GM19397 (cell line): ENCODE measurements around the gene ABCG2.
"Not testable (repeated sequence)": the region's sequence is repeated elsewhere in the genome, so short reads cannot be mapped to it uniquely, and the experiment has no call there.

Source experiments
- ATAC-seq: cut with Tn5 transposase; IDR thresholded peaks from one replicate; pipeline ENCODE4 v1.9.1; 2021; ENCODE audit warnings: mild to moderate bottlenecking, moderate library complexity; ENCODE audit not compliant: unreplicated experiment

ABCG2 gene

DNA sequence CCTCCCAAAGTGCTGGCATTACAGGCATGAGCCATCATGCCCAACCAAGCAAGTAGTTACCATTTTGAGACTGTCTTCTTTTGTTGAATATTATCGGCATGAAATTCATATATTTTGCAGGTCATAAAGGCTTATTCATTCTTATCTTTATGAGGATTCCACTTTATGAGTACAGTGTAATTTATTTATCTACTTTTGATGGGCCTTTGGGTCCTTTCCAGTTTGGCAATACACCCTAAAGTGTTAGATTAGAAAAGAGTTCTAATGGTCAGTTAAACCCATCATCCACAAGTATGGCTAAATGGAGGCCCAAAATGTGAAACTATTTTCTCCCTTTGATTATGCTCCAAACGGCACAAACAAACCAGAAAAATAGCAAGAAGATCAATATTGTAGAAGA, 10.9 kb upstream of the ABCG2 start:
- no peak for ATAC-seq

DNA sequence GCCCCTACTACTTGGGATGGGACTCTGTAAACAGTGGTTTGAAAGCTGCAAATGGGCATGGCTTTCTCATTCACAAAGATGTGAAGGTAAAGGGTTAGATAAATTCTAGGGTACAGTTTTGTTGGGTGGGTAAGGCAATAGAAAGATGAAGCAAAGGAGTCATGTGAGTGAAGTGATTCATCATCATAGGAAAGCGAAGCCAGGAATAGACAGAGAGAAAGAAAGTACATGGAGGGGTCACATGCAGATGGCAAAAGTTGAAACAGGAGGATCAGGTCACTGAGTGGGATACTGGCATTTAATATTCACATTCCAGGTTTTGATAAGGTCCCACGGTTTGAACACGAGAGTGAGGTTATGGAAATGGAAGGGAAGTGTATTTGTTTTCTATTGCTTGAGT, 8.2 kb upstream of the ABCG2 start:
- ATAC-seq = no peak

DNA sequence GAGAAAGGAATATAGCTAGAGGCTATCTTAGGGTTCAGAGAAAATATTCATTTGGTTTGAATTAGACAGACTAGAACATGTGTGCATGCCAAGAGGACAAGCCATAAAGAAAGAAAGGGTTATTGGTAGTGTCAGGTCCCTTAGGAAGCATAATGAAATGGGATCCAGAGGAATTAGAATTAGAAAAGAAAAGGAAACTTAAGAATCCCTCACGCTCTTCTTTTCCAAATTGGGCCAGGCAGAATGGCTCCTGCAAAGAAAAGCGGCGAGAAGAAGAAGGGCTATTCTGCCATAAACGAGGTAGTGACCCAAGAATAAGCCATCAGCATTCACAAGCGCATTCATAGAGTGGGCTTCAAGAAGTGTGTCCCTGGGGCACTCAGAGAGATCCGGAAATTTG, 4.9 kb upstream of the ABCG2 start:
- ATAC-seq = no peak

DNA sequence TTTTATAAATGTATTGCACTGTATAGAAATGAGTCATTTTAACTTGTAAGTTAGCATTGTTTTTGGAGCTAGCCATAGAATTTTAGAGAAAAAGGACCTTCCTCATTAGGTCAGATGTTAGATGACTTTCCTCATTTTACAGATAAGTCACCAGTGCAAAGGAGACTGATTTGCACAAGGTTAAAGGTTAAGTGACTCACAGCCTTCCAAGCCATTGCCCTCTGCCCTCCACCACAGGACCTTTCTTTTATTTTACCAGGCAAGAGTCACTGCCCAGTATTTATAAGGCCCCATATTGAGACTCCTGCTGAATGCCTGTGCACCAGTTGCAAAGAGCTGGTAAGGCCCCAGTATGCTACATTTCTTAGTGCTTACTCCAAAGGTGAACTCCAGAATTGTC, 4.2 kb upstream of the ABCG2 start:
- no peak for ATAC-seq

DNA sequence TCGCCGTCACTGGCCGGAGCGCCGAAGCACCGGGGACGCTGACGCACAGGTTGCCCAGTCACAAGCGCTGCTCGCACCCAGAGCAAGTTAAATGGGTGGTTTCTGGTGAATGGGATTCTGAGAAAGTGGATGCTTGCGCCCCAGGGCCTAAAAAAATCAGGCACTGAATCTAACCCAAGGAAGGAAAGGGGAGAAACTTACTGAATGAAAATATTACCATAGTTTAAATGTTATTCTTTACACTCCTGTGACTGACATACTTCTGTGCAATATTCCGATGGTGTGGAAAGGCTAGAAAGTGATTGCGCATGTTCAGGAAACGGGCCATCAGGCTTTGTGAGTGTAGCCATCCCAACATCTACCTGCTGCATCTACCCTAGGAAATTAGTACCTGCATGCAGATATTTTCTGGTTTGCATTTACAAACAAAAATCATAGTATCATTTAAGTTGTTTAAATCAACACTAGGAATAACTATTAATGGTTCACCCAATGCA, 838 bp upstream of the ABCG2 start:
- ATAC-seq = peak; percentile 40

DNA sequence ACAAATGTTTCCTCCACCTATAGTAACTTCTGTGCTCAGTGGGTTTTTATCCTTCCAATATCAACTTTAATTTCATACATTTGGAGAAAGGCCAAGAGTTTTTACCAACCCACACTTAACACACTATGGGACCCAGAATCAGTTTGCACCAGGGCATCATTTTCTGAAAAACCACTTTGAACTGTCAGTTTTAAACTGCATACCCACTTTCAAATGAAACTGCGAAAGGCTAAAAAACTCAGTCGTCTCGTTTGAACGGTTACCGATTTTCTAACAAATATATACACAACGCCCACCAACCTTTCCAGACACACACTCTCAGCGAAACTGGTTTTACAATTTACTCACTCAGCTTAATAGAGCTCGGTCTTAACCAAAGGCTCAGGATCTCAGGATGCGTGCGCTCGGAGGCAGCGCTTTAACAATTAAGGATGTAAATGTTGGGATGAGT, 376 bp downstream of the ABCG2 start:
- ATAC-seq = peak; percentile 22

DNA sequence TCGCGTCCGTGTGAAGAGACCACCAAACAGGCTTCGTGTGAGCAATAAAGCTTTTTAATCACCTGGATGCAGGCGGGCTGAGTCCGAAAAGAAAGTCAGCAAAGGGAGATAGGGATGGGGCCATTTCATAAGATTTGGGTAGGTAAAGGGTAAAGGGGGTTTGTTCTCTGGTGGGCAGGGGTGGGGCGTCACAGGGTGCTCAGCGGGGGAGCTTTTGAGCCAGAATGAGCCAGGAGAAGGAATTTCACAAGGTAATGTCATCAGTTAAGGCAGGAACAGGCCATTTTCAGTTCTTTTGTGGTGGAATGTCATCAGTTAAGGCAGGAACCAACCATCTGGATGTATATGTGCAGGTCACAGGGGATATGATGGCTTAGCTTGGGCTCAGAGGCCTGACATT, 6.1 kb downstream of the ABCG2 start:
- ATAC-seq = not testable (repeated sequence)

DNA sequence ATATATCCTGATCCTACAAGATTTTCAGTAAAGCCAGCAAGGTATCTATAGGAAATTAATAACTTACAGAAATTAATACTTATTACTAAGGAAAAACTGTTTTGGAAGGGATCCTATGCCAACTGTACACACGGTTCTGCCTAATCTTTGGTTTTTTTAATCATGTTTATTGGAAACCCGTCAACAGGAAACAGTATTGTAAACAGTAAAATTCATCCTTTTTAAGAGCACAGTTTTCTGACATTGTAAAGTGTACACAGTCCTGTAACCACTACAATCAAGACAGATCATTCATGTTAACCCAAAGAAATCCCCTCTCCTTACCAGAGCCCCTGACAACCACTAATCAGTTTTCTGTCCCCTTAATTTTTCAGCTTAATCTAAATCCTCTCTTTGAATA, 9.9 kb downstream of the ABCG2 start:
- no peak for ATAC-seq

DNA sequence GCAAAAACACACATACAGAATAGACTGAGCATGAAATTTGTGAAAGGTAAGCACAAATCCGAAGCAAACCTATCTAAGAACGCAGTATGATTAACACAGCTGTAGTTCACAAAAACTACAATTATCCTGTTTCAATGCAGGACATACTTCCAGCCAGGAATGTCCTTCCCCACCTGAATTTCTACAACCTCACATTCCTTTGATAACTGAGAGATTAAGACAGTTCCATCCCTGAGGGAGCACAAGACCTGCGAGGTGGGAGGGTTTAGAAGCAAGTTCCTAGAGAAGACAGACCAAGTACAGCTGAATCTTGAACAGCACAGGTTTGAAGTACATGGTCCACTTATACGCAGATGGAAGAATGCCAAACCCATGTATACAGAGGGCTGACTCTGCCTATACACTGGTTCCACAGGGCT, 10.6 kb downstream of the ABCG2 start:
- no peak for ATAC-seq

DNA sequence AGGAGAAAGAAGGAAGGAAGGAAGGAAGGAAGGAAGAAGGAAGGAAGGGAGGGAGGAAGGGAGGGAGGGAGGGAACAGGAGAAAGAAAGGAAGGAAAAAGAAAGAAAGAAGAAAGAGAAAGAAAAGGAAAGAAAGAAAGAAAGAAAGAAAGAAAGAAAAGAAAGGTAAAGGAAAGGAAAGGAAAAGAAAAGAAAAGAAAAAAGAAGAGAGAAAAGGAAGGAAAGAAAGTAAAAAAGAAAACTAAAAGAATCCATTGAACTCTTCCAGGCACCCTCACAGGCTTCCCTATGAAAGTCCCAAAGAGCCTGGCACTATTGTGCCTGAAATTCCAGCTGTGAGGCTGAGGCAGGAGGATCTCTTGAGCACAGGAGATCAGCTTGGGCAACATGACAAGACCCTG, 11.5 kb downstream of the ABCG2 start:
- no peak for ATAC-seq

DNA sequence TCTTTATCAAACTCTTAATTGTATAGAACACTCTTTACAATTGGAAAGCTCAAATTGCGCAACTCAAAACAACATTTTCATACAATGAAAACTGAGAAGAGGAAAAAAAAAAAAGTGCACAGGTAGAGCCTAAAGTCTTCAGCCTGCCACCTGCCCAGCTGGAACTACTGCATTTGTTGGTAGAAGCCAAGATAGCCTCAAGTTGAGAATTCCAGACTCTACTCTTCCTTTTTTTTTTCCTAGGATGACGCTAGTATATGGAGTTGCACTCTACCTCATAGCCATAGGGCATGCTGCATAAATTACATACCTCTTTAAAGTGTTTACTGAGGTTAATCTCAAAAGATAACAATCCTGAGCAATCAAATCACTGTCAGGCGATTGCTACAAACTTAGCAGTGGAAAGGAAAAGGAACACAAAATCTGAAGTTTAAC, 13.6 kb downstream of the ABCG2 start:
- ATAC-seq = no peak

DNA sequence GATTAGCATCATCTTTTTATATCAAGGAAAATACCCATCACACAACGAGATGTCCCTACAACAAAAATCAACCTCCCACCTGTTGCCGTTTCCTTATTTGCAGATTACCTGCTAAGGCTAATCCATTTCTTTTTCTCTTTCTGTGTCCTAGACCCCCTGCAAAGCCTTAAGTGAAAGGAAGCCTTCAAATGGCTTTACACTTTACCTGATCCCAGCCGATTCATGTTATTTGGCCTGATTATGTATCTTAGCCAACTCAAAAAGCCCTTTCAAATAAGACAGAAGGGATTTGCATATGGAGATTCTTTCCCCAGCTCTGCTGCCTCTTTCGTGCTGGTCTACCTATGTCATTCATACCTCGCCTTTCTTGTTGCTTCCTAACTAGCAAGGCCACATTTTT, 14.4 kb downstream of the ABCG2 start:
- no peak for ATAC-seq

DNA sequence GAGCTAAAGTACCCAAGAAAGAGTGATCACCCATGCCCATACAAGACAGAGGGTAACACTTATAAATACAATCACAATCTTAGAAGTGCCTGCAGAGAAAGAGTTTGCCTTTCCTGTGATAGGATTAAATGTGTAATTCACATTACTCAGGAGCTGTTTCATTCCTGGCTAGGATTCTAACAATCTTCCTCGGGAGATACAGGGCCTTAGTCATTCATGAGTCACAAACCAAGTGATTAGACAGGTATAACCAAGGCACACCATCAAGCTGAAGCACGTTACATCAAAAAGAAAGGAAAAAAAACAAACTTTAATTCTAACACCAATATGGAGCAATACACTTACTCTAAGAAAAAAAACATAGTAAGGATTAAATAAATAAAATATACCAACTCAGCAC, 14.9 kb downstream of the ABCG2 start:
- no peak for ATAC-seq

DNA sequence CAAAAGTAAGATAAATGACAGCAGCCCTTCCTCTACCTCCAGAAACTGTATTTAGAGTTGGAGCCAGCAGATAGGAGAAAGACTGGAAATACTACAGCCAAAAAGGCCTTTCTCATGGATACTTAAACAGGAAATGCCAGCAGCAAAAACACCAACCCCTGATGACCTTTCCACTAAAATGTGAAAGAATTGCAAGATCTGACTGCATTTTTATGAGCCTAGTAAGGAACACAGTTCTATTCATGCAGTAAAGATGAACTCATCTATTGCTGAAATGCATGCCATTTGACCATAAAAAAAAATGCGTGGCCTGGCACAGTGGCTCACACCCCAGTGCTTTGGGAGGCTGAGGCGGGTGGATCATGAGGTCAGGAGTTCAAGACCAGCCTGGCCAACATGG, 19.9 kb downstream of the ABCG2 start:
- no peak for ATAC-seq

DNA sequence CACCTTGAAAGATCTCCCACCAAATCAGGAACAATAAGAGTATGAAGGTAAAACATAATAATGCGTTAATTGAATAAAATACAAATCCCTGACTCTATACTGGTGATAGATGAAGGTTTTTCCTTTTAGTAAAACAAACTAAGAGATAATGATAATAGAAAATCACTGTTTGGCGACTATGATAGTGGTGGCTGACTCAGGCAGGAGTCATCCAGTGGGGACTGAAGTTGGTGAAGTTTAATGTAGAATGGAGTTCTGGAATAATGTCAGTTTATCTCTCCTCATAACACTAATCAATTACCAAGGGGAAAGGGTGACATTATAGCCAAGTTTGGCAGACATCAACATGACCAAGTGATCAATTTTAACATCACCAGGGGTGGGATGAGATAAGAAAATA, 21.3 kb downstream of the ABCG2 start:
- no peak for ATAC-seq

DNA sequence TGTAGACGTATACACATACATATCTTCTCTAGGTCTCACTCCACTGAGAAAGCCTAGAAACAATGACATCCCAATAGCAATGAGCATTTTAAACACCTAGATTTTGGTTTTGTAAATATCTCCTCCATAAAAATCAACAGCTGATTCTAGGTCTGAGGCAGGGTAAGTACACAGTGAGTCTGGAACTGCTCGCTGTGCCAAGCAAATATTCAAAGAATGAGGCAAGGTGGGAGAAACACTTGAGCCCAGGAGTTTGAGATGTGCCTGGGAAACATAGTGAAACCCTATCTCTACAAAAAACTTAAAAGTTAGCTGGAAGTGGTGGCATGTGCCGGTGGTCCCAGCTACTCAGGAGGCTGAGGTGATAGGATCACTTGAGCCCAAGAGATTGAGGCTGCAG, 22.2 kb downstream of the ABCG2 start:
- ATAC-seq = no peak

DNA sequence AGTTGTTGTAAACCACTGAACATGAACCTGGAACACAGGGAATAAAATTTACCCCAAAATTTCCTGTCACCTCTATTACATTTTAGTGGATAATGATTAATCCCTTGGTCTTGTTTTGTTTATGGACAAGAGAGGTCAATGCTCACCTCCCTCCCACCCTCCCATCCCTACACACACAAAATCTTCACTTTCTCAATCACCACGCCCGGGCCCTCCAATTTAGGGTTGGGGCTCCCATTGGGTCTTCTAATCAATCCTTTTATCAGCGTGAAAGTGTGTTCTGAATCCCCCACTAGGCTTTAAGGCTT, 23.1 kb downstream of the ABCG2 start:
- ATAC-seq = no peak

DNA sequence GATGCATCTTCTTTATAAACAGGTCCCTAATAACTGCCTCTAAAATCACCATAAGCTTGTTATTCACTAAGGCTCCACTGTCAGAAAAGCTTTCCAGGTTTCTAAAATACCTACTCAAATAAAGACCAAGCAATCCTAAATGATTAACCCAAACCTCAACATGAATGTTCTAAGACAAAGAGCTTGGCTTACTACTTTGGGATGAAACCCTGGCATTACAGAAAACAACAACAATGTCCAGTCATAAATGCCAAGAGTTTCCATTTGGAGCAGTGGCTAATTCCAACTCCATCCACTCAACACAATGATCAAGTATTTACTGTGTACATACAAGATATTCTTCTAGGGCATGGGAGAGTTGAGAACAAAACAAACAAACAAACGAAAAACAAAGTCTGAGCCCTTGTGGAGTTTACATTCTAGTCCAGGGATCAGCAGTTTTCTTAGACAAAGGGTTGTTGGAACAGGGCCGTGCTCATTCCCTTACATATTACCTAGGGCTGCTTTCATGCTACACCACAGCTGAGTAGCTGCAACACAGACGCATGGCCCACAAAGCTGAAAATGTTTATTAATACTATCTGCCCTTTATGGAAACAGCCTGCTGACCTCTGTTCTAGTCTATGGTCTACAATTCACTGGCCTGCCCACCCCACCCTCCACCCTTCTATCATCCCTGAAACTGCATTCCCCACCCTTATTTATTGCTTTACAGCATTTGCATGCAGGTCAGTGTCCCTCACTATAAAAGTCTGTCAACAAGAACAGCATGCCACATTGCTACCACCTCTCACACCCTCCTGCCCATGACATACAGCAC, 23.7 kb downstream of the ABCG2 start:
- ATAC-seq = no peak

DNA sequence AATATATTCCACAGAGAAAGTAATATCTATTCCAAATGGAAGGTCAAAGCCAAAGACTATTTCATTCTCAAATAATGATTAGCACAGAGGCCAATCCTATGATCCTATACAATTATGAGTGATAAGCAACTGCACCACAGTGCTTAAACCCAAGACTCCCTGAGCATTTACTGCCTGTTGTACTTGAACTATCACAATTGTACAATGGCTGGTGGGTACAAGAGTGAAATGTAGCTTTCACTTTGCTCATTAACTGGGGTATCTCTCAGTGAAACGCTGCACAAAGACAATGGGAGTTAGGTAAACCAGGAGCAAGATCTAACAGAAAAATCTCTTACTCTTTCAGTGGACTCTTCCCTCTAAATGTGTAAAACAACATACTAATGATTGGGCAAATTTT, 24.3 kb downstream of the ABCG2 start:
- ATAC-seq = no peak

DNA sequence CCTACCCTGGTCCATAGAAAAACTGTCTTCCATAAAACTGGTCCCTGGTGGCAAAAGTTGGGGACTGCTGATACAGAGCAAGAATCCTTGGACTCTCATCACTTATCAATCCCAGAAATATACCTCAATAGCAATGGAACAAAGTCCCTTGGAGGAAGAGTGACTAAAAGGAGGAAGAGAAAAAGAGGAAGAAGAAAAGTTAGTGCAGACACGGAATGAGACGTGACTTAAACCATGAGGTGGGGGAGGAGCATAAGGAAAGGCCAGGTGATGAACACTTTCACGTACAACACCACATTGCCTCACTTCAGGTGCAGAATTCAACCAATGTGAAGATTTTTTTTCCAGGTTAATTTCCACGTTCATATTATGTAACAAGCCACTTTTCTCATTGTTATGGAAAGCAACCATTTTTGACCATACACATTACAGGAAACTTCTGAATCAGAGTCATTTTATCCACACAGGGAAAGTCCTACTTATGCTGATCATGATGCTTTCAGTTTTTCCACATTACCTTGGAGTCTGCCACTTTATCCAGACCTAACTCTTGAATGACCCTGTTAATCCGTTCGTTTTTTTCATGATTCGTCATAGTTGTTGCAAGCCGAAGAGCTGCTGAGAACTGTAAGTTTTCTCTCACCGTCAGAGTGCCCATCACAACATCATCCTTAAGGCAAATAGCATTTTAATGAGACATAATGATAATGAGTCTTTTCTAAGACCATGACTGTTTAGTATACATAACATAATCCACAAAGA, 27.7 kb downstream of the ABCG2 start:
- no peak for ATAC-seq

DNA sequence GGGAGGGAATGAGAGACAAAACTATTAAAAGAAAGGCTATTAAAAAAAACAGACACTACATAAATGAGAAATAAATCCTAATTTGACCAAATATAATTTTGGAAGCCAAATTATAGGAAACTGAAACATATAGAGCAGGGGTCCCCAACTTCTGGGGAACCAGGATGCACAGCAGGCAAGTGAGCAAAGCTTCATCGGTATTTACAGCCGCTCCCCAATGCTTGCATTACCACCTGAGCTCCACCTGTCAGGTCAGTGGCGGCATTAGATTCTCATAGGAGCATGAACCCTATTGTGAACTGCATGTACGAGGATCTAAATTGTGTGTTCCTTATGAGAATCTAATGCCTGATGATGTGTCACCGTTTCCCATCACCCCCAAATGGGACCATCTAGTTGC, 28.4 kb downstream of the ABCG2 start:
- no peak for ATAC-seq

DNA sequence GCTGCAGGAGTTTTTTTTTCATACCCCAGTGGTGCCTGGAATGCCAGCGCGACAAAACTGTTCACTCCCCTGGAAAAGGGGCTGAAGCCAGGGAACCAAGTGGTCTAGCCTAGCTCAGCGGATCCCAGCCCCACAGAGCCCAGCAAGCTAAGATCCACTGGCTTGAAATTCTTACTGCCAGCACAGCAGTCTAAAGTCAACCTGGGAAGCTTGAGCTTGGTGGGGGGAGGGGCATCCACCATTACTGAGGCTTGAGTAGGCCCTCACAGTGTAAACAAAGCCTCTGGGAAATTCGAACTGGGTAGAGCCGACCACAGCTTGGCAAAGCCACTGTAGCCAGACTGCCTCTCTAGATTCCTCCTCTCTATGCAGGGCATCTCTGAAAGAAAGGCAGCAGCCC, 36.2 kb downstream of the ABCG2 start:
- ATAC-seq = not testable (repeated sequence)
